ENCODE results near the gene CDC14B. TPM values are rescaled to one million over a fixed set of nuclear protein-coding genes. Genes with fewer than 3 reads are reported as not detected.

The CDC14B gene
- total RNA-seq, 1 experiment from 2014 or later, result 28.4 TPM

- H2AK5ac ChIP-seq (ENCODE audit: insufficient read length, low read length), result no peak overlapping the region
- peak overlapping the region; percentile 34 to 57 (median 41); a peak in 3 of 7 replicates for H3K27ac Mint-ChIP-seq
- H3K23ac ChIP-seq (ENCODE audit: insufficient read length, low read depth, low read length), result no peak overlapping the region
- H3K4me1 ChIP-seq (ENCODE audit: insufficient read depth, low read length), result peaks cover 3% of the 10 kb centered on the region; the same call in 1 of the 2 replicates
- H4K8ac ChIP-seq (replicated peaks; ENCODE audit: insufficient read length, low read depth, low read length), result no peak overlapping the region
- H3K14ac ChIP-seq (ENCODE audit: insufficient read depth, low read length), result no peak overlapping the region
- TF ChIP-seq CTCF (conservative IDR thresholded peaks at IDR 0.05), result no peak
- no peak for DNase-seq
- peaks cover 4 to 18% (median 12%) of the 10 kb centered on the region in 3 experiments; a peak in 6 of 7 replicates for H3K36me3 Mint-ChIP-seq (ENCODE audit: insufficient read depth in 1 of 3, low read depth in 3 of 3)
- no peaks in the 10 kb centered on the region for H3K79me1 ChIP-seq (ENCODE audit: insufficient read depth, low read depth, low read length, poor library complexity, severe bottlenecking)
- no peaks in the 10 kb centered on the region for H3K9me3 ChIP-seq (ENCODE audit: control insufficient read depth, low read depth, low read length)
- H4K5ac ChIP-seq (ENCODE audit: insufficient read length, low read depth, low read length), result no peak overlapping the region
- no CpG with 5 or more reads among the region's 5 CpGs for WGBS (ENCODE audit: extremely low coverage, insufficient read length, low lambda C conversion rate)
- H3K79me2 ChIP-seq (ENCODE audit: insufficient read depth, low read length), result no peaks in the 10 kb centered on the region
- H3K27me3 Mint-ChIP-seq (ENCODE audit: low read depth), result no peaks in the 10 kb centered on the region
- H4K91ac ChIP-seq (ENCODE audit: insufficient read length, low read depth, low read length), result no peak overlapping the region
- H3K56ac ChIP-seq (ENCODE audit: insufficient read length, low read depth, low read length), result no peak overlapping the region
- H3T11ph ChIP-seq (ENCODE audit: low read length), result no peak overlapping the region
- H2AFZ ChIP-seq (ENCODE audit: low read length), result no peak overlapping the region
- no peaks in the 10 kb centered on the region for H3K23me2 ChIP-seq (ENCODE audit: insufficient read length, low read depth, low read length, poor library complexity, severe bottlenecking)
- H3K4me3 Mint-ChIP-seq, result no peak overlapping the region
- no peak overlapping the region for H3K9ac ChIP-seq (ENCODE audit: extremely low read depth, insufficient read length, low read length)
- no peaks in the 10 kb centered on the region for H3K27me3 ChIP-seq (ENCODE audit: insufficient read depth, low read length)
- no peak overlapping the region for H3K18ac ChIP-seq (ENCODE audit: insufficient read length, low read depth, low read length)
- H3K4me1 Mint-ChIP-seq, result peaks cover 28 to 37% of the 10 kb centered on the region in 2 experiments
- no peak overlapping the region for H2BK120ac ChIP-seq (ENCODE audit: low read depth, low read length, poor library complexity, severe bottlenecking)
- no peak overlapping the region for H3K4ac ChIP-seq (ENCODE audit: low read depth, low read length)
- no peak overlapping the region for H2BK20ac ChIP-seq (ENCODE audit: low read depth, low read length, poor library complexity, severe bottlenecking)
- H3K4me2 ChIP-seq (ENCODE audit: insufficient read depth, insufficient read length, low read length), result no peak overlapping the region
- H2BK5ac ChIP-seq (ENCODE audit: insufficient read length, low read length), result no peak overlapping the region
- H3K27ac ChIP-seq (ENCODE audit: insufficient read length, low read depth, low read length), result no peak overlapping the region
- no peaks in the 10 kb centered on the region for H4K20me1 ChIP-seq (ENCODE audit: control insufficient read depth, insufficient read depth, insufficient read length)
- no peak overlapping the region for H2BK15ac ChIP-seq (ENCODE audit: low read depth, low read length)
- H2BK12ac ChIP-seq (ENCODE audit: insufficient read length, low read depth, low read length), result no peak overlapping the region
- H3K9me3 Mint-ChIP-seq, result no peaks in the 10 kb centered on the region
Measured at GRCh38 chr9:96460470-96460869, 159.2 kb downstream of the CDC14B start.
